ENCODE results near the gene BRI3BP.
"Not testable (repeated sequence)": the region's sequence is repeated elsewhere in the genome, so short reads cannot be mapped to it uniquely, and the experiment has no call there.

BRI3BP gene

DNA sequence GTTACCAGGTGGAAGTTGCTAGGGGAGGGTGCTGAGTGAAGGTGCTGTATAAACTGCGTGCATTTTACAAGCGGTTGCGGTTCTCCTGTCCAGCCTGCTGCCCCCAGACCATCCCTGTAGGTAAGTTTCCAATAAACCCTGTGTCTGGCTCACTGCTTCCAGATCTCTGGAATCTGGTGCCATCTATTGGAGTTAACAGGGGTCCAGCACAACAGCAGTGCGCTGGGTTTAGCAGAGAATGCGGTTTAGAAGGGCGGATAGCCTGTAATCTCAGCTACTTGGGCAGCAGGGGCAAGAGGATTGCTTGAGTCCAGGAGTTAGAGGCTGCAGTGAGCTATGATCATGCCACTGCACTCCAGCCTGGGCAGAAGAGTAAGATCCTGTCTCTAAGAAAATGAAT lies 76.7 kb downstream of the BRI3BP start:
- no peak for DNase-seq

DNA sequence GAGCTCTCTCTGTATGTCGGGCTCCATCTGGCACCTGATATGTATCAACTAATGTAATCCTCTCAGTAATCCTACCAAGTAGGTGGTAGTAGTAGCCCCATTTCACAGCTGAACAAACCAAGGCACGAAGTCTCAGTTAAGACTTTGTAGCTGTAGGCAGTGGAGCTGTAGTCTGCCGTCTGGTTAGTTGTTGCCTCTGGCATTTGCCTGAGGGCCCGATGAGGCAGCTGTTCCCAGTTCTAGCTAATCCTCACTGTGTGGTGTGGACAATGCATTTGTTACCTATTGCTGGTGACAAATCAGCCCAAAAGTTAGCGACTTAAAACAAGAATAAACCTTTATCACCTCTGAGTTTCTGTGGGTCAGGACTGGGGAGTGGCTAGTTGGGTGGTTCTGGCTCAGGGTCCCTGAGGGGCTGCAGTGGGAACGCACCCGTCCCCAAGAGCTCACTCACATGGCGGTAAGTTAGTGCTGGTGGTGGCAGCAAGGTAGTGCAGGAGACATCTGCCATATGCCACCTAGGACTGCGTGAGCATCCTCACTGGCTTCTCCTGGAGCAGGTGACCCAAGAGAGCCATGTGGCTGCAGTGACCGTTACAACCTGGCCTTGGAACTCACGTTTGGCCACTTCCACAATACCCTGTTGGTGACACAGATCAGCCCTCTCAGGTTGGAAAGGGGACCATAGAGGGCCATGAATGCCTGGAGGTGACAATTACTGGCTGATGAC lies 77.4 kb downstream of the BRI3BP start:
- no peak for DNase-seq

DNA sequence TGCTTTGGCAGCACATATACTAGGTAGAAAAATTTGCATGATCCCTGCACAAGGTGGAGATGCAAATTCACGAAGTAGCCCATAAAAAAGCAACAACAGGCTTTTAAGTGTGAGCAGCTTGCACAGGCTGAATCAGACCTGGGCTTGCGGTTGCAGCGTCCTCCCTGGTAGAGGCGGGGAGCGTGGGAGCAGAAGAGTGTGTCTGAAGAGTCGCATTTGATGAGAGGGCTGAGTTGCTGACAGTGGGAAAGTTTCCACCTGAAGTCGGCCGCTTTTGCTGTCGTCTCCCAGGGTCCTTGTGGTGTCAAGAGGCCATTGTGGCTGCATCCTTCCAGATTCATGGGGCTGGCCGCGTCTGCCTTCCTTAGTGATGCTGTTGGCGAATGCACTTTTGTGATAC lies 78.0 kb downstream of the BRI3BP start:
- no peak for DNase-seq

DNA sequence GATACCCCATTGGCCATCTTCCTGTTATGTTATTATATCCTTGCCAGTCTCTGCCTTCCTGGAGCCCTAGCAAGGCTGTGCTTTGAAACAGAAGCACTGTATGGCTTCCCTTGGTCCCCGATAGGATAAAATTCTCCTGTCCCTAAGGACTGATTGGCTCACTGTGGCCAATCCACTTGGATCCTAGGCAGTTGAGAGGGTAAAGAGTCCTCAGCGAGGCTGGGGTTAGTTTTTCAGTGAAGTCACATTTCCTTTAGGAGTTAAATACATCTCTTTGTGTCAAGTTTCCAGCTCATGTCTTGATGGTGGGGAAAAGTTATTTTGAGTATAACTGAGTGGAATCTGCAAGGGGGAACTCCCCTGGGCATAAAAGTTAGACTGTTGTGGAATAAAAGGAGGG lies 79.1 kb downstream of the BRI3BP start:
- no peak for DNase-seq

DNA sequence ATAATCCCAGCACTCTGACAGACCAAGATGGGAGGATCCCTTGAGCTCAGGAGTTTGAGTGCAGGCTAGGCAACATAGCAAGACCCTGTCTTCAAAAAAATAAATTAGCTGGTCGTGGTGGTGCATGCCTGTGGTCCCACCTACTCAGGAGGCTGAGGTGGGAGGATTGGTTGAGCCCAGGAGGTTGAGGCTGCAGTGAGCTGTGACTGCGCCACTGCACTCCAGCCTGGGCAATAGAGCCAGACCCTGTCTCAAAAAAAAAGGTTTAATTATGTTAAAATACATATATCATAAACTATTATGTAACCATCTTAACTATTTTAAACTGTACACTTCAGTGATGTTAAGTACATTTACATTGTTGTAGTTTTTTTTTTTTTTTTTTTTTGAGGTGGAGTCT lies 80.8 kb downstream of the BRI3BP start:
- DNase-seq: not testable (repeated sequence)

DNA sequence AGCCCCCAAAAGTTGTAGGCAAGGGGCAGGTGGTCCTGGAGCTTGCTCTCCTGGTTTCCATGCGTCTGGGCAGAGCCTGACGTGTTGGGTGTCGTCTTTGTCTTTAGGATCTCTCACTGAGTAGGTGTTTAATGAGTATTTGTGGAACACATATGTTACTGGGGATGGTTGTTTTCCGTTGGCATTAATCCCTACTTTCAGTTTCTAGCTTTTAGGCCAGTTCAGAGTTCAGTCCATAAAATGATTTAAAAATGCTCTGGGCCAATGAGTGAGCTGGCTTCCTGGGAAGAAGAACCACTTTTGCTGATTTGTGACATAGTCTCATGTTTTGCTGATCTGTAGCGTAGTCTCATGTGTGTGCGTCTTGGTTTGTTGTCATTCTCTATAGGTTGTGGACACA lies 82.7 kb downstream of the BRI3BP start:
- no peak for DNase-seq

DNA sequence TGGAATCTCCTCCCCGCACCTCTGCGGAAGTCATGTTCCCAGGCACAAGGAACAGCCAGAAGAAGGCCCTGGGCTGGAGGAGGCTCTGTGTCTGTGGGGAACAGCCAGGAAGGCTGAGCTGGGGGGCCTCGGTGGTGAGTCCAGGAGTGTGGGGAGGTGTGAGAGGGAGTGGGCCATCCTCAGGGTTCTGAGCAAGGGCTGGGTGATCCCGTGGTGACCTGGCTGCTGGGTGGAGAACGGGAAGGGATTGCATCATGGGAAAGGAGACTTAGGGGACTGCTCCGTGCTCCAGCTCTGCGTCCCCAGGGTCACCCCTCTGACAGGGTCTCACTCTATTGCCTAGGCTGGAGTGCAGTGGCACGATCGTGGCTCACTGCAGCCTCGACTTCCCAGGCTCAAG lies 85.6 kb downstream of the BRI3BP start:
- no peak for DNase-seq

DNA sequence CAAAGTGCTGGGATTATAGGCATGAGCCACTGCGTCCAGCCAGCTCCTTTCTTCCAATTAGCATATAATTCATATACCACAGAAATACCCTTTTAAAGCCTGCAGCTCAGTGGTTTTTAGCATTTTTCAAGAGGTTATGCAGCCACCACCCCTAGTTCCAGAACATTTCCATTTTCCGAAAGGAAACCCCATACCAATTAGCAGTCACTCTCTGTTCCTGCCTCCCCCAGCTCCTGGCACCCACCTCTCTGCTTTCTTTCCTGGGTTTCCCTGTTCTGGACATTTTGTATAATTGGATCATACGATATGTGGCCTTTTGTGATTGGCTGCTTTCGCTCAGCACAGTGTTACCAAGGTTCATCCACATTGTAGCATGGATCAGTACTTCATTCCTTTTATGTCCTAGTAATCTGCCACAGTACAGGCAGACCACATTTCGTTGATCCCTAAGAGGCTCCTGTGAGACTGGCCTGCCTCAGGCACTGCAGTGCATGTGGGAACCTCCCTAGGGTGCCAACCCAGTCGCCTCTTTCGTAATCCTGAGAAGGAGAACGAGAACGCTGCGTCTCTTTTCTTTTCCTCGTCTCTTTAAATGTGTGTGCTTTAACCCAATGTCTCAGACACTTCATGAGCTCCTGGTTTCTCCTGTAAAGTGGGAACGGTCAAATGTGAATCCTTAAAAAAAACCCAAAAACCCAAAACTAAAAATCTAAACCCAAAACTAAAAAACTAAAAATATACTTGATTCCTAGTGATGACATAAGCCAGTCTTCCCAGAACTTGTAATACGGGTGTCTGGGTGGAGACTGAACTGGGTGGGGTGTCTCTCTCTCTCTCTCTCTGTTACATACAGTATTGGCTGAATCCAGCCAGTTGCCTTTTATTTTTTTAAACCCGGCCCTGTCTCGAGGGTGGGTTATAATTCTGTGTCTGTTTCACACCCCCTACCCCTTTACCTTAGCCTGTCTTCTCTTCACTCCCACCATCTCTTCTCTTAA lies 86.5 kb downstream of the BRI3BP start:
- DNase-seq: no peak

Data from bone marrow (tissue), 2 donors.